ENCODE results near the gene ACOX3. TPM values are rescaled to one million over a fixed set of nuclear protein-coding genes. Genes with fewer than 3 reads are reported as not detected.

Gene ACOX3
- total and polyA plus RNA-seq, 4 donors = 11.4 to 24.6 (median 13.6) TPM

- no peaks in the 10 kb centered on the region for H3K9me3 ChIP-seq (ENCODE audit: control insufficient read depth in 4 of 4, low read length in 3 of 4)
- no peak overlapping the region for H3K9ac ChIP-seq (ENCODE audit: low read depth in 1 of 2, low read length in 2 of 2)
- DNase-seq (ENCODE audit: low spot score) = no peak
- 75% methylated on average over 12 of the region's 12 CpGs for WGBS
- H3K27me3 ChIP-seq (ENCODE audit: control insufficient read depth in 4 of 4, insufficient read depth in 4 of 4, low read length in 3 of 4) = no peaks in the 10 kb centered on the region
- TF ChIP-seq FOXA2 (IDR thresholded peaks at IDR 0.05) (no peak), HNF4A (conservative IDR thresholded peaks at IDR 0.05) (no peak)
- H3K36me3 ChIP-seq (ENCODE audit: control insufficient read depth in 4 of 4, insufficient read depth in 3 of 4, low read depth in 1 of 4, low read length in 3 of 4) = peaks cover 0 to 16% (median 12%) of the 10 kb centered on the region in 4 donors
- H3K4me3 ChIP-seq (ENCODE audit: low read depth in 1 of 3, low read length in 3 of 3) = no peak overlapping the region
- H3K4me1 ChIP-seq (ENCODE audit: control insufficient read depth in 4 of 4, insufficient read depth in 4 of 4, low read length in 3 of 4) = peaks cover 0 to 6% (median 2%) of the 10 kb centered on the region in 4 donors
- H3K27ac ChIP-seq (ENCODE audit: low read depth in 1 of 2, low read length in 2 of 2) = no peak overlapping the region
Measured at GRCh38 chr4:8419222-8420041, 21.1 kb downstream of the ACOX3 start.

- DNase-seq (ENCODE audit: low spot score) = no peak
- TF ChIP-seq ATF3 (IDR thresholded peaks at IDR 0.05) = no peak
- no peak for TF ChIP-seq REST (IDR thresholded peaks at IDR 0.05)
- no peak for TF ChIP-seq JUND (IDR thresholded peaks at IDR 0.05)
- TF ChIP-seq RAD21 (IDR thresholded peaks at IDR 0.05) = no peak
- TF ChIP-seq EGR1 (IDR thresholded peaks at IDR 0.05; ENCODE audit: low read depth in 2 of 2) = no peak
- TF ChIP-seq FOXA2 (IDR thresholded peaks at IDR 0.05) = no peak
- no peak for TF ChIP-seq YY1 (IDR thresholded peaks at IDR 0.05)
- Histone ChIP-seq H3K9ac (ENCODE audit: low read depth in 1 of 2, low read length in 2 of 2) (no peak overlapping the region), H3K4me3 (ENCODE audit: low read depth in 1 of 3, low read length in 3 of 3) (no peak overlapping the region), H3K27ac (ENCODE audit: low read depth in 1 of 2, low read length in 2 of 2) (no peak overlapping the region), H3K9me3 (ENCODE audit: control insufficient read depth in 4 of 4, low read length in 3 of 4) (no peaks in the 10 kb centered on the region), H3K27me3 (ENCODE audit: control insufficient read depth in 4 of 4, insufficient read depth in 4 of 4, low read length in 3 of 4) (no peaks in the 10 kb centered on the region), H3K36me3 (ENCODE audit: control insufficient read depth in 4 of 4, insufficient read depth in 3 of 4, low read depth in 1 of 4, low read length in 3 of 4) (peaks cover 0 to 27% (median 18%) of the 10 kb centered on the region in 4 donors), H3K4me1 (ENCODE audit: control insufficient read depth in 4 of 4, insufficient read depth in 4 of 4, low read length in 3 of 4) (peaks cover 0 to 2% (median 0%) of the 10 kb centered on the region in 4 donors)
- 80% methylated on average over 11 of the region's 11 CpGs for WGBS
Measured at GRCh38 chr4:8417071-8417614, 23.4 kb downstream of the ACOX3 start.

GRCh38 chr4:8414377-8414776 lies 26.1 kb downstream of the ACOX3 start:
- Histone ChIP-seq H3K4me3 (ENCODE audit: low read depth in 1 of 3, low read length in 3 of 3) (no peak overlapping the region), H3K27ac (ENCODE audit: low read depth in 1 of 2, low read length in 2 of 2) (no peak overlapping the region), H3K4me1 (ENCODE audit: control insufficient read depth in 4 of 4, insufficient read depth in 4 of 4, low read length in 3 of 4) (no peaks in the 10 kb centered on the region), H3K9ac (ENCODE audit: low read depth in 1 of 2, low read length in 2 of 2) (no peak overlapping the region), H3K27me3 (ENCODE audit: control insufficient read depth in 4 of 4, insufficient read depth in 4 of 4, low read length in 3 of 4) (no peaks in the 10 kb centered on the region), H3K36me3 (ENCODE audit: control insufficient read depth in 4 of 4, insufficient read depth in 3 of 4, low read depth in 1 of 4, low read length in 3 of 4) (peaks cover 0 to 35% (median 18%) of the 10 kb centered on the region in 4 donors), H3K9me3 (ENCODE audit: control insufficient read depth in 4 of 4, low read length in 3 of 4) (no peaks in the 10 kb centered on the region)
- TF ChIP-seq ATF3 (IDR thresholded peaks at IDR 0.05) (no peak), NR2F2 (IDR thresholded peaks at IDR 0.05) (no peak), EGR1 (IDR thresholded peaks at IDR 0.05; ENCODE audit: low read depth in 2 of 2) (no peak), JUND (IDR thresholded peaks at IDR 0.05) (no peak), MAX (IDR thresholded peaks at IDR 0.05) (no peak), RXRA (IDR thresholded peaks at IDR 0.05) (no peak), RAD21 (IDR thresholded peaks at IDR 0.05) (no peak), TAF1 (conservative IDR thresholded peaks at IDR 0.05) (no peak)
- no peak for DNase-seq (ENCODE audit: low spot score)
- WGBS = 86% methylated on average over 2 of the region's 2 CpGs

Data from liver (tissue), 9 donors.